Keratinocyte (primary cell): ENCODE data around the gene SPATA33. TPM values are rescaled to one million over a fixed set of nuclear protein-coding genes. Genes with fewer than 3 reads are reported as not detected.

Experiments
- DNase-seq: peaks from one replicate; pipeline ENCODE4 v3.0.0-alpha.2; 2011; ENCODE audit warnings: low read depth, missing footprints, low spot score
- FAIRE-seq: peaks from 2 replicates; lab custom pipeline; 2011; peaks lifted over from hg19 to GRCh38; lab: Jason Lieb, UNC
- H2AFZ ChIP-seq: 2 replicates; pipeline ENCODE4 v1.6.0; 2012; ENCODE audit warnings: low read length, control low read depth, inconsistent platforms; ENCODE audit not compliant: control insufficient read depth
- H3K27ac ChIP-seq: 2 replicates; pipeline ENCODE4 v1.5.1; 2011; ENCODE audit warnings: low read length; ENCODE audit not compliant: control insufficient read depth, insufficient read depth
- H3K27me3 ChIP-seq: 3 replicates; pipeline ENCODE4 v1.6.0; 2011; ENCODE audit warnings: low read length; ENCODE audit not compliant: control insufficient read depth, insufficient read depth; ENCODE audit errors: extremely low read depth
- H3K36me3 ChIP-seq, 2 experiments: 2 replicates in 1 of 2; 3 replicates in 1 of 2; pipeline ENCODE4 v1.5.1; 2011; ENCODE audit warnings: low read length in 2 of 2, mild to moderate bottlenecking in 1 of 2; ENCODE audit not compliant: control insufficient read depth in 2 of 2, insufficient read depth in 2 of 2; ENCODE audit errors: extremely low read depth in 1 of 2
- H3K4me1 ChIP-seq: 3 replicates; pipeline ENCODE4 v1.5.1; 2011; ENCODE audit warnings: low read length; ENCODE audit not compliant: control insufficient read depth, insufficient read depth; ENCODE audit errors: extremely low read depth
- H3K4me2 ChIP-seq: 3 replicates; pipeline ENCODE4 v1.6.0; 2011; ENCODE audit warnings: low read depth, low read length; ENCODE audit not compliant: control insufficient read depth, insufficient read depth; ENCODE audit errors: extremely low read depth
- H3K4me3 ChIP-seq, 3 experiments: fragments of 200-600 bp in 1 of 3; sonication (generic) in 1 of 3; 2 replicates in 2 of 3; 3 replicates in 1 of 3; pipeline ENCODE4 v1.5.1; 2011 to 2016; ENCODE audit warnings: low read length in 3 of 3, mild to moderate bottlenecking in 3 of 3, control low read depth in 2 of 3, inconsistent platforms in 1 of 3, low read depth in 1 of 3, mixed read lengths in 1 of 3, mixed run types in 1 of 3, moderate library complexity in 1 of 3; ENCODE audit not compliant: control insufficient read depth in 2 of 3, insufficient read depth in 2 of 3; ENCODE audit errors: extremely low read depth in 1 of 3
- H3K79me2 ChIP-seq: 2 replicates; pipeline ENCODE4 v1.6.0; 2012; ENCODE audit warnings: low read length; ENCODE audit not compliant: control insufficient read depth, insufficient read depth
- H3K9ac ChIP-seq: 3 replicates; pipeline ENCODE4 v1.6.0; 2011; ENCODE audit warnings: low read length; ENCODE audit not compliant: control insufficient read depth, insufficient read depth; ENCODE audit errors: extremely low read depth
- H3K9me1 ChIP-seq: 3 replicates; pipeline ENCODE4 v1.6.0; 2011; ENCODE audit warnings: low read length; ENCODE audit not compliant: control insufficient read depth, insufficient read depth; ENCODE audit errors: extremely low read depth
- H3K9me3 ChIP-seq: 2 replicates; pipeline ENCODE4 v1.5.1; 2012; ENCODE audit warnings: low read depth, low read length; ENCODE audit not compliant: control insufficient read depth
- H4K20me1 ChIP-seq: 3 replicates; pipeline ENCODE4 v1.6.0; 2011; ENCODE audit warnings: low read length; ENCODE audit not compliant: control insufficient read depth, insufficient read depth; ENCODE audit errors: extremely low read depth
- CTCF ChIP-seq, 3 experiments: IDR thresholded peaks in 1 of 3; conservative IDR thresholded peaks in 1 of 3; optimal IDR thresholded peaks in 1 of 3; 2 replicates in 2 of 3; 3 replicates in 1 of 3; pipeline versions ENCODE3 to v1.5.1; 2011; ENCODE audit warnings: low read length in 3 of 3, mild to moderate bottlenecking in 3 of 3, moderate library complexity in 2 of 3, control low read depth in 1 of 3, inconsistent platforms in 1 of 3; ENCODE audit not compliant: insufficient read depth in 2 of 3; ENCODE audit errors: extremely low read depth in 1 of 3
- EZH2 ChIP-seq: IDR thresholded peaks from one replicate; pipeline ENCODE4 v1.6.1; 2012; ENCODE audit warnings: inconsistent platforms, mild to moderate bottlenecking, low read length, moderate library complexity
- dilution Hi-C: fragments of 300-500 bp; cut with MboI; formaldehyde crosslinking; loops from one replicate; pipeline ENCODE4 v1.7.0; 2020; ENCODE audit warnings: low sequenced_read_pairs; ENCODE audit not compliant: extremely low pct_ligation_motif_present
- polyA plus RNA-seq, 5 experiments: library from polyadenylated mRNA; depleted of rRNA in 3 of 5; stranded (reverse) in 3 of 5; stranded (forward) in 1 of 5; unstranded in 1 of 5; fragments of >200 nt; gene quantifications; 1 replicate in 1 of 5; 2 replicates in 3 of 5; 3 replicates in 1 of 5; pipeline versions ENCODE4 v1.2.1 to v1.2.3, GENCODE V29; 2011 to 2012; ENCODE audit warnings: missing spikeins in 2 of 5, low read depth in 1 of 5, low replicate concordance in 1 of 5

The SPATA33 gene
- polyA plus RNA-seq, 1 donor (not counting 4 experiments of a cell fraction or from before 2014, with no cell fraction given), result 5.3 TPM

GRCh38 chr16:89667633-89668032, 10.0 kb downstream of the SPATA33 start:
- no peaks in the 10 kb centered on the region for H3K9me1 ChIP-seq
- no peak overlapping the region for H2AFZ ChIP-seq
- H3K4me1 ChIP-seq, result peaks cover 6% of the 10 kb centered on the region
- DNase-seq, result no peak
- no peaks in the 10 kb centered on the region for H4K20me1 ChIP-seq
- H3K79me2 ChIP-seq, result no peaks in the 10 kb centered on the region
- TF ChIP-seq EZH2 (no peak), CTCF (optimal IDR thresholded peaks at IDR 0.05 in 1 of 3, IDR thresholded peaks at IDR 0.05 in 1 of 3, conservative IDR thresholded peaks at IDR 0.05 in 1 of 3; ENCODE audit: extremely low read depth in 1 of 3, insufficient read depth in 2 of 3, low read length in 3 of 3) (peak in 1 of 3 experiments; percentile 14)
- no peak overlapping the region for H3K4me3 ChIP-seq
- FAIRE-seq, result no peak
- H3K4me2 ChIP-seq, result no peak overlapping the region
- H3K9ac ChIP-seq, result no peak overlapping the region
- no peaks in the 10 kb centered on the region for H3K27me3 ChIP-seq
- dilution Hi-C loops, result no loop called here
- peaks cover 0 to 4% of the 10 kb centered on the region in 2 experiments for H3K36me3 ChIP-seq
- no peaks in the 10 kb centered on the region for H3K9me3 ChIP-seq
- no peak overlapping the region for H3K27ac ChIP-seq

- H3K9me1 ChIP-seq, result no peaks in the 10 kb centered on the region
- H3K9ac ChIP-seq, result no peak overlapping the region
- no peak overlapping the region for H3K4me3 ChIP-seq
- H3K4me1 ChIP-seq, result peaks cover 6% of the 10 kb centered on the region
- no peak overlapping the region for H3K4me2 ChIP-seq
- no peak overlapping the region for H3K27ac ChIP-seq
- H4K20me1 ChIP-seq, result no peaks in the 10 kb centered on the region
- H3K79me2 ChIP-seq, result no peaks in the 10 kb centered on the region
- H3K9me3 ChIP-seq, result no peaks in the 10 kb centered on the region
- TF ChIP-seq CTCF (optimal IDR thresholded peaks at IDR 0.05 in 1 of 3, IDR thresholded peaks at IDR 0.05 in 1 of 3, conservative IDR thresholded peaks at IDR 0.05 in 1 of 3; ENCODE audit: extremely low read depth in 1 of 3, insufficient read depth in 2 of 3, low read length in 3 of 3) (no peak), EZH2 (no peak)
- no peak for DNase-seq
- dilution Hi-C loops, result no loop called here
- no peak overlapping the region for H2AFZ ChIP-seq
- H3K27me3 ChIP-seq, result no peaks in the 10 kb centered on the region
- peaks cover 0 to 4% of the 10 kb centered on the region in 2 experiments for H3K36me3 ChIP-seq
- no peak for FAIRE-seq
Observed at GRCh38 chr16:89668790-89669158, 11.1 kb downstream of the SPATA33 start.
